ACHN (cell line): ENCODE data around the gene HDAC7.
A peak's percentile ranks its signal among the peaks of the same experiment; 100 is the strongest.

ENCODE experiments used
- DNase-seq: peaks from one replicate; pipeline ENCODE4 v3.0.0-alpha.2; 2015
- in situ Hi-C: cut with HindIII; loops from 2 replicates; pipeline ENCODE4 v1.10.0; 2017; ENCODE audit warnings: low sequenced_read_pairs, low pct_ligation_motif_present, low pct_unique_long_range_greater_than_20kb

The HDAC7 gene

DNA sequence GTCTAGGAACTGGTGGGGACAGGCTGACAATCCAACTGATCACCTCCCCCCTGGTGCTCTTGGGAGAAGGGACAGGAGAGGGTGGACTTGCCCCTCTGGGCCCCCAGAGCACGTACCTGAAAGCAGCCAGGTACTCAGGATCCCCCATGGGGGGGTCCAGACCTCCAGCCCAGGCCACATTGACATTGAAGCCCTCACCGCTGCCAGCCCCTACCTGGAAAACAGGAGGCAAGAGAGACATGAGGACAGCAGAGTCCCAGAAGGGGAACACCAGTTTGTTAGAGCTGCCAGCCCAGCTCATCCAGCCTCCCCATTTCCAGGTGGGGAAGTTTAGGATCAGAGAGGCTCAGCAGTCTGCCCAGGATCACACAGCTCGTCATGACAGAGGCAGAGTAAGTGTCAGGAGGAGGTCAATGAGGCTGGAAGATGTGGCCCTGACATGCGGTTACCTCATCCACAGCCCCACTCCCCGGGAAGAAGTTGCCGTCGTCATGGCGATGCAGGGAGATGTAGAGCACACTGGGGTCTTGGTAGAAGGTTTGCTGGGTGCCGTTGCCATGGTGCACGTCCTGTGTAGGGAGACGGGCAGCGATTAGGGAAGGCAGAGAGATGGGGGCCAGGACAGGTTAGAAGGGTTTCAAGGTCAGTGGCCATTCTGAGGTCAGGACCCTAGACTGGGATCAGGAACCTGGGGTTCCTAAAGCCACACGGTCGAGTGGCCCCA, 31.9 kb downstream of the HDAC7 start:
- in situ Hi-C loops, result no loop called here
- DNase-seq, result no peak

DNA sequence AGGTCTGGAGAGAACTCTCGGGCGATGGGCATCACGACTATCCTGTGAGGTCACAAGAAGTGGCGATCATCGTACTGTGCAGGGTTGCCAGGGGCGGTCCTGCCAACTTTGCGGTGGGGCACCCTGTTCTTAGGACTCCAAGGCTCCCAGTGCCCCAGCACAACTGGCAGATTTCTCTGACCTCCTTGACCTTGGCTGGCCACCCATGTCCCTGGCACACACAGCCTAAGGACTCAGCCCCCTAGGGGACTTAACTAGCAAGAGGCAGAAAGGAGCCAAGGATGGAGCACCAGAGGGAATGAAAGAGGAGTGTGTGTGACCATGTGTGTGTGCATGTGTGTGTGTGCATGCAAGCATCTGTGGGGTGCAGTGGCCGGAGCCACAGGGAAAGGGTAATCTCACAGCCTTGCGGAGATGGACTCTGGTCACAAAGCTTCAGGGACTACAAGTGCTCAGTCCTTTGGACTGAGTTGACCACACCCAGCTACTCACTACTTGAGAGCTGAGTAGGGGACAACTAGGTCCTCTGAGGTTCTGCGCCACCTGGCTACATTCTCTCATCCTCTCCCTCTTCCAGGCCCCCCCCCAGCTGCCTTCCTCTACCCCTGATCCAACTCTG, 32.9 kb downstream of the HDAC7 start:
- DNase-seq, result no peak
- in situ Hi-C loops, result no loop called here

DNA sequence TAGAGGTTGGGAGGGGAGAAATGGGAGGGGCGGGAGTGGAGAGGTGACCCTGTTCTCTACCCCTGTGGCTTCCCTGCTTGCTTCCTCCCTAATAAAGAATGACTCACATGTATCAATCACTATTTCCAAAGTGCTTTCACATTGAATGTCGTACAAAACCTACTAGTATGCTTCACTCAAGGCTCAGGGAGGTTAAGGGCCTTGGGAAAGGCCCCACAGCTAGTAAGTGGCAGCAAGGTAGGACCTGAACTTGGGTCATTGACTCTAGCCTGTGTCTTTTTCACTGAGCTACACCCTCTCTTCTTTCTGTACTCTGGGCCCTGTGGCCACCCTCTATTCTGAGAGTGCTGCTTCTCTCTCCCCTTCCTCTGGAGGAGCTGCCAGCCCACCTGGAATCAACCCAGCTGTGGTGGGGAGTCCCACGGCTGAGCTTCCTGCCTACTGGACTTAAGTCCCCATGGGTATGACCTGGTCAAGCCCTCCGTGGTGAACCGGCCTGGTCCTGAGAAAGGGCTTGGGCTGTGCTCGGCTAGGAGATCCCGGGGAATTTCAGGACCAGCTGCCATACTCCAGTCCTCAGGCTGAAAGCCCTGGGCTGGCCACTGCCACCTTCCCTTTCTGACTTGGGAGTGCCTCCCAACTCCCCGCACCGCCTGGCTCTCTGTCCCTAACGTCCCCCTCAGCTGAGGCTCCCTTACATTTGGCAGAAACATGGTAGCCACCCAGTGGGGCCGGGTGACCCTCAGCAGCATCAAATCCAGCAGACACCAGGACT, 33.6 kb downstream of the HDAC7 start:
- in situ Hi-C loops, result no loop called here
- DNase-seq, result no peak

DNA sequence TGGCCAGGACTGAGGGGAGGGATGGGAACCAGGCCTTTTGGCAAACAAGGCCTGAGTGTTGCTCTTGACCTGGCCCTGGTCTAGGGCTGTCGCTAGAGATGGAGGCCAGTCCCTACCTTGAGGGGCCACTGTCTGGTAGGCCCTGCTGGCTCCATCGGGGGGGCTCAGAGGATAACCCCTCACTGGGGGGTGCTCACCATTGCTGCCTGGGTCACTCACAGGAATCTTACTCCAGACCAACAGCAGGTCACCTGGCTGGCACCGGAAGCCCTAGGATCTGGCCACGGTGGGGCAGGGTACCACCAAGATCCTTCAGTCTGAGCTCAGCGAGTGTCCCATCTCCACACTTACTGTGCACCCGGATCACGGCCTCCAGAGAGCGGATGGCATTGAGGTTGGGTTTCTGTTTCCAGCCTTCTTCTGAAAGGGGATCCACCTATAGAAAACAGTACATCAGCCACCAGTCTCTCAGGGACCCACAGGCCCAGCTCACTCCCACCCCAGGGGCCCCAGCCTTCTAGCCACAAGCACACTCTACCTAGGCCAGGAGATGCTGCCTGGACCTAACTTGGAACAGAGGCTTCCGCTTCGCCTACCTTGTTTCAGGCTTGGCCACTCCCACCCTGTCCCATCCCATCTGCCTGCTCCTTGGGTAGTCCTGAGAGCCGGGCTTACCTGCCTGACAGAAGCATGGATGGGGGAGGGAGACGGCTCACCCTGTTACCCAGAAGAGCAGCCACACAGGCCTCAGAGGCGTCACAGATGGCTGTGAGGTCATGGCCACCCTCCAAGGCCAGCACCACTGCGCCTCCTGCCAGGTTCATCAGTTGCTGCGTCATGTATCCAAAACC, 34.4 kb downstream of the HDAC7 start:
- no peak for DNase-seq
- in situ Hi-C loops, result no loop called here

DNA sequence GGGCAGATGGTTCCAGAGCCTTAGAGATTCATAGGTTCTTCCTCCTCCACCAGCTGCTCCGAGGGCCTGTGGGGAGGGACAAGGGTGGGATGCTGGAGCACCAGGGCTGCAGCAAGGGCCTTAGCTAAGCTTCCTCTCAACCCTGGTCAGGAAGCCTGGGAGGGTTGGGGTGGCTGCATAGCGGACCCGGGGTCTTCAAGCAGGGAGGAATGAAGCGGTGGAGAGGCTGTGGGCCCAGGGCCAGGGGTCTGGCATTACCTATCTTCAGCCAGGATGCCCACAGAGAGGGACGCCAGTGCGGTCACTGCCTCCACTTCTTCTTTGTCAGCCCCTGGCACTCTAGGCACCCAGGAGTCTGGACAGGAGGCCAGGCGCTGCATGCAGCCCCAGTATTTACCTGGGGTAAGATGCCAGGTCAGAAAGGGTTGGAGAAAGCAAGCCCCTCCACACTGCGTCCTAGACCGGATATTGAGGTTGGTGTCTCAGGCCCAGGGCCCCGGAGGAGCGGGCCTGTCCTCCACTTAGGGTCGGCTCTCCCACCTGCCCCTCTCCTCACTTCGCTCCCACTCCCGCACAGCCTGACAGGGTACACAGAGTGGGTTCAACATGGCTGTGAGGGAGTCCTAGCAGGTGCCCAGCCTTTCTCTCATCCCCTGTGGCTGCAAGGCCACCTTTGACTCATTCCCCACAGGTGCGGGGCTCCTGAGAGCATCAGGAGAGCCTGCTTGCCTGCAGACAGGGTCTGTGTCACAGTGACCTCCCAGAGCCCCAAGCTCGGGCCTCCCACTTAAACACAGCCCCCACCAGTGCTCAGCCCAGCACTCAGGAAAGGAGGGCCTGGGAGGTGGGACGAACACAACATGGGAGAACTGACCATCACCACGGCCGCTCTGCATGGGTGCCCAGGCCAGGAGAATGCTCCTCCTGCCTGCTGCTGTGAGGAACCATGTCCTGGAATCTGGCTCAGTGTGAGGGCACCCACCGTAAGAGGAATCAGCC, 35.6 kb downstream of the HDAC7 start:
- in situ Hi-C loops, result no loop called here
- no peak for DNase-seq

DNA sequence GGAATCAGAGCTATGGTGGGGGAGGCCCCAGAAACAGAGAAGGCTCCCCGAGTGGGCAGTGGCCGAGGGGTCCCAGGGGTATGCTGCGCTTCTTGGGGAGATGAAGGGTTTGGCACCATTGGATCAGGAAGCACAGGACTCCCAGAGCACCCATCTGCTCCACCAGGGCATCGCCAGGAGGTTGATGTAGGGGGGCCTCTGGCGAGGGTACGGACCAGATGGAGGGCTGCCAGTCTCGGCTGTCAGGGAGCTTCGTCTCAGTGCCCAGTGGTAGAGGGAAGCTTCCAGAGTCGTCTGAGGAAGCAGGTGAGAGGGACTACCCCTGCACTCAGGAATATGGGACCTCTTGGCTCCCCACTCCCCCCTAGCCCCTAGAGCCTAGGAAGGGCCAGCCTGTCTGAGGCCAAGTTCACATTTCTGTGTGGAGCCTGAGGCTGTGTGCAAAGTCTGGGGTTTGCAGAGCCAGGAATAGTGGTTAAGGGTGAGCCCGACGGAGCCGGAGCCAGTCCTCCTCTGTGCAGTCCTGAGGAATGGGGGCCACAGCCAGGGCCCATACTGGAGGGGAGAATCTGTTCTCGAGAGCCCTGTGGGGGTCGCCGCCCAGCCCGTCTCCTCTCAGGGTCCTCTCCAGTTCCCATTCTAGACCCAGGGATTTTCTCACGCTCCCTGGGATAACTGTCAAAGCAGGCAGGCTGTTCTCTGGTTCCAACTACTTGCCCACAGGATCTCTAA, 36.5 kb downstream of the HDAC7 start:
- no peak for DNase-seq
- in situ Hi-C loops, result no loop called here

DNA sequence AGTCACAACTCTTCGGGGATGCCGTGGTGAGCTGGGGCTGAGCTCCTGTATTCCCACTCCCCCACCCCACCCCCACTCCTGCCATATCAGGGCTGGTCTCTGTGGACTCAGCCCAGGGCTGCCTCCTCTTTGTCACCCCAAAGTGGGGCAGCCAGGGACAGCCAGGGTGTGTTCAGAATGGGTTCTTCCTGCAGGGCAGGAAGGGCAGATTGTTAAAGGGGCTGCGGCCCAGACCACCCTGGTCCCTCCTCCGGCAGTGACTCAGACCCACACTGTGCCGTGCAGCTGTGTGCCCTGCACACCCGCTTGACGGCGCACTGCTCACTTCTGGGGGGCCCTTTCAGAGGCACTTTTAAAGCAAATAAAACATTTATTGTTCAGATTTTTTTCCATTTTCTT, 37.3 kb downstream of the HDAC7 start:
- DNase-seq, result no peak
- in situ Hi-C loops, result no loop called here

DNA sequence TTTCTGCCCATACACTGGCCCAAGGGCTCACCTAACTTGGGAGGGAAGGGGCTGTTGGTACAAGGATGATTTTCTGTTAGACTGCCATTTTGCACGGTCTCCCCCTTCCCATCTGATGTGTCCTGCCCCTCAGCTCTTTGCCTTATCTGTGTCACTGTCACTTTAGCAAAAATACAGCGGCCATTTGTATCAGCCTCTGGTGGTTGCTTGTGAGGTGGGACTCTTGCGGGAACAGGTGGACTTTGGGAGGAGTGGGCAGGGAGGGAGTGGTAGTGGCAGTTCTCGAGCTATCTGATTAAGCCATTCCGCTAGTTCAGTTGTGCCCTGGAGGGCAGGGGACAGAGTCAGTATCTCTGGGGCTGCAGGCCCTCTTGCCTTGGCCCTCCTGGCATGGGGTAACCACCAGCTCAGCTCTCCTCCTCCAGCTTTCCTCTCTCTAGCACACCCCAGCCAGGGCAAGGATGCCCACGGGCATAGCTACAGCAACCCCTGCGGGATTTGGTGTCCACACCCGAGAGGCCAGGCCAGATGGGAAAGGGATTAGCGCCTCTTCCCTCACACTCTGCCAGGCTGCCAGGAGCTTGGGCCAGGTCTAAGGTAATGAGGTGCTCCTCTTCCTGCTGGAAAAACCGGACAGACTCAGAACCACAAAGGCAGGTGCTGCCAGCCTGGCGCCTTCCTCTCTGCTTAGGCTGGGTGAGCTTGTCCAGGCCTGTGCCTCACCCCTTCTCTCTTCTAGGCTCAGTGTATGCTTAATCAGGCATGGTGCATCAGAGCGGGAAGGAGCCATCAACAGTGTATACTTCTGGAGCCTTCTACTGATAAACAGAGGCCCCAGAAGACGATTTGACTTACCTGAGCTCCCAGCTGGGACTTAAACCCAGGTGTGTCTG, 38.0 kb downstream of the HDAC7 start:
- in situ Hi-C loops, result no loop called here
- no peak for DNase-seq

DNA sequence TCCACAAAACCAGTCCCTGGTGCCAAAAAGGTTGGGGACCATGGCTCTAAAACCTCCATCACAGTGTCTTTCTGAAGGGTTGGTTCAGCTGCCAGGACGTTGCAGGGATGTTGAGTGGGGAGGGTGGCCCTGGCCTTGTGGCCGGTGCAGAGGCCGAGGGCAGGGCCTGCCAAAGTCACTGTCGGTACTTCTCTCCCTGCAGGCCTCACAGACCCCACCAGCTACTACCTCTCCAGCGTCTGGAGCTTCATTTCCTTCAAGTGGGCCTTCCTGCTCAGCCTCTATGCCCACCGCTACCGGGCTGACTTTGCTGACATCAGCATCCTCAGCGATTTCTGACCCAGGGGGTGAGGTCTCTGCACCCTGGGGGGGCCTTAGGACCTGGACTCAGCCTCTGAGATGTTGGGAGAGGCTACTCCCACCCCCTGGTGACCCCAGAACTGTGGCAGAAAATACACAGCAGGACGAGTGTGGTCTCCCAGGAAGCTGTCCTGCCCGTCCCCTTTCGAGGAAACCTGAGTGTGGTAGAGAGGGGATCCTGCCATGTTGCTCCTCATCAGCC, 39.7 kb downstream of the HDAC7 start:
- no peak for DNase-seq
- in situ Hi-C loops, result loop anchor here (10.0 kb wide), 1 partner anchor 65 kb away; no protein-coding TSS in a partner anchor

DNA sequence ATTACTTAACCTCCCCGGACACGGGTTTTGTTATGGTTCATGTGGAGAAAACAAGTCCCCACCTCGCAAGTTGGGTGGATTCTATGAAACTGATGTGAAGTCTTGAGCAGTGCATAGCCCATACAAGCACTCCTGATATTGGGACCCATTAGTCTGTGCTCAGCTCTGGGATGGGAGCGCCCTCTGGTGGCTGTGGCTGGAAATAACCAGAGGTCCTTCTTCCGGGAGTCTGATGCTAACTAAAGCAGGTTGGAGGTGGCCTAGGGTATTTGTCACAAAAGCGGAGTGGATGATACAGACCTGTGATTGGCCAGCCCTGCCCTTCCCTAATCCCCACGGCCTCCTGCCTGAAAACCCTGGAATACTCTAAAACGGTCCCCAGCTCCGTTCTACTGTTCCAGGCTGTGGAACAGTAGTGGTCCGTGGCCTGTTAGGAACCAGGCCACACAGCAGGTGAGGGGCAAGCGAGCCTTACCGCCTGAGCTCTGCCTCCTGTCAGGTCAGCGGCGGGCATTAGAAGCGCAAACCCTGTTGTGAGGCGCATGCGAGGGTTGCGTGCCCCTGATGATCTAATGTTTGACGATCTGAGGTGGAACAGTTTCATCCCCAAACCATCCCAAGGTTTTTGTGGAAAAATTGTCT, 40.3 kb downstream of the HDAC7 start:
- peak; percentile 92 for DNase-seq
- in situ Hi-C loops, result loop anchor here (10.0 kb wide), 1 partner anchor 65 kb away; no protein-coding TSS in a partner anchor

DNA sequence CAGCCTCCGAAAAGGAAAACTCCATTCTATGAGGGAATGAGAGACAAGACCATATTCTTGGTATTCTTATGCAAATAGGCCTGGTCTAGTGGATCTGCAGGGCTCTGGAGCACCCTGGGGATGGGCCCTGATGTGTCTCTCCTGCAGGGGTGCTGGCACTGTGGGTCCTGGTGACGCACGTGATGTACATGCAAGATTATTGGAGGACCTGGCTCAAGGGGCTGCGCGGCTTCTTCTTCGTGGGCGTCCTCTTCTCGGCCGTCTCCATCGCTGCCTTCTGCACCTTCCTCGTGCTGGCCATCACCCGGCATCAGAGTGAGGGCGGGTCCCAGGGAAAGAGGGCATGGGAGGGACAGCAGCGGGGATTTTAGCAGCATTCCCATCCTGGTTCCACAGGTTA, 40.8 kb downstream of the HDAC7 start:
- in situ Hi-C loops, result loop anchor here (10.0 kb wide), 1 partner anchor 64 kb away; no protein-coding TSS in a partner anchor
- DNase-seq, result no peak

DNA sequence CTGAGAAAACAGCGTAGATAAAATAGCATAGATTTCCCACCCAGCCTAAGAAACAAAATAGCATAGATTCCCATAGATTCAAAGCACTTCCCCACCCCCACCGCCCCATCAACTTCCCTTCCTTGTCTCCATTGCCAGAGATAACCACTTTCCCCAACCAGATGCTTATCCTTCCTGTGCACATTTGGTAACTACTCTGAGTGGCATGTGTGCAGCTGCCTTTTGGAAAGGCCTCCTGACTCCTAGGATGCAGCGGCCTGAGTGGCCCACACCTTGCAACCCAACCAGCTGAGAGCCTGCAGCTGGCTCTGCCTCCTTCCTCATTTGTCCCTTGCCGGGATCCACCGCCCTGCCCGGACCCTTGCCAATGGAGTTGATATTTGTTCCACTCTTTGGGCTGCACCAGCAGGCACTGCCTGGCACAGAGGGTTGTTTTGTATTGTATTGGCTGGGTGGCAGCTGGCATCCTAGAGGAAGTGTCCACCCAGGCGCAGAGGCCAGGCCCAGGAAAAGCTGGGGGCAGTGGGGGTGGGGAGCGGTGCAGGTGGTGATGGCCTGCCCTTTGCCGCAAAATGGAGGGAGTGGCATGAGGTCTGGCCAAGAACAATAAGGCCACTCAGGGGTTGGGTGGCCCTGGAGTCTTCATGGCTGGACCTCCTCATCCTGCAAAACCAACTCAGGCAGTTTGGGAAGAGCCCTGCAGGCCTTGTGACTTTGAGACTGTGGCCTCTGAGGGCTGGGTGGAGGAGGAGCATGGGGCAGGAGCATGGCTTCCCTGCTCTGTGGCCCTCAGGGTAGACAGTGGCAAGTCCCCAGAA, 41.8 kb downstream of the HDAC7 start:
- in situ Hi-C loops, result loop anchor here (10.0 kb wide), 1 partner anchor 63 kb away; no protein-coding TSS in a partner anchor
- DNase-seq, result no peak

DNA sequence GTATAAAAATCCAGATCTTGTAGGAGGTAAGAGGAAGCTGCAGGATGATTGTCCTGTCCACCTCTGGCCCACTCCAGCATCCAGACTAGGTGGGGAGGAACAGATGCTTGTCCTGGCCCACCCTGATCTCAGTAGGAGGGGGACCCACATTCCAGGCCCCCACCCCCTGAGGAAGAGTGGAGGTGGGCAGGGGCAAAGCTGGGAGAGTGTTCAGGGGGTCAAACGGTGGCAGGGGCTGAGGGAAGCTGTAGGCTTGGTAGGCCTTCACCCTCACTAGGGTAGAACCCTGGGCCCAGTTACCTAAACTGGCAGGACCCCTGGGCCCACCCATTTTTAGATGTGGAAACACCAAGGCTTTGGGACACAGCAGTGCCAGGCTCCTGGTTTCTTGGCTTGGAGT, 42.6 kb downstream of the HDAC7 start:
- in situ Hi-C loops, result loop anchor here (10.0 kb wide), 1 partner anchor 62 kb away; no protein-coding TSS in a partner anchor
- DNase-seq, result no peak

DNA sequence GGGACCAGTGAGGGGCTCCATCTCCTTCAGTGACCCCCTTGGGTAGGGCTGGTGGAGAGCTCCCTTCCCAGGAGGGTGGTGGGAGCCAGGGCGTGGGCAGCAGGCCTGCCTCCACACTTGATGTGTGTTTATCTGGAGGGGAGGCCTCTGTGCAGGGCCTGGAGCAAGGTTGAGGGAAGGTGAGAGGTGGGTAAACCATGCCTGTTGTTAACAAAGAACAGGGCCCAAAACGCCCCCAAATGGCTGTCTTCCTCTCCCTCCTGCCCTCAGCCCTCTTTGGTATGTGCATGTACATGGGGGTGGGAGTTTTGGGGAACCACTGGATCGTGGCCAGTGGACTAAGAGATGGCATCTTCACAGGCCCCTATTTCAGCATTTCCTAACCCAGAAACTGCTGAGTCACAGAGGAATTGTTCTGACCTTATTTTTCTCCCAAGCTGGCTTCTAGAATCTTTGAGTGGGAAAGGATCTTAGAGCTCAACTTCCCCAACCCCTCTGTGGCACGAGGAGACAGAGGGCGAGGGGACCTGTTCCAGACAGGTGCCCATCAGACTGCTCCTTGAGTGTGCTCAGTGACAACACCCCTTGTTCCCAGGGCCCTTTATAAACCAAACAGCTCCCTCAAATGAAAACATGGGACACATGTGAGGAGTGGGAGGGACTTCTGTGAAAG, 43.1 kb downstream of the HDAC7 start:
- DNase-seq, result no peak
- in situ Hi-C loops, result loop anchor here (10.0 kb wide), 1 partner anchor 62 kb away; no protein-coding TSS in a partner anchor
